ENCODE measurements around the gene DCDC1.
A peak's percentile ranks its signal among the peaks of the same experiment; 100 is the strongest.

DCDC1 gene, protein sequence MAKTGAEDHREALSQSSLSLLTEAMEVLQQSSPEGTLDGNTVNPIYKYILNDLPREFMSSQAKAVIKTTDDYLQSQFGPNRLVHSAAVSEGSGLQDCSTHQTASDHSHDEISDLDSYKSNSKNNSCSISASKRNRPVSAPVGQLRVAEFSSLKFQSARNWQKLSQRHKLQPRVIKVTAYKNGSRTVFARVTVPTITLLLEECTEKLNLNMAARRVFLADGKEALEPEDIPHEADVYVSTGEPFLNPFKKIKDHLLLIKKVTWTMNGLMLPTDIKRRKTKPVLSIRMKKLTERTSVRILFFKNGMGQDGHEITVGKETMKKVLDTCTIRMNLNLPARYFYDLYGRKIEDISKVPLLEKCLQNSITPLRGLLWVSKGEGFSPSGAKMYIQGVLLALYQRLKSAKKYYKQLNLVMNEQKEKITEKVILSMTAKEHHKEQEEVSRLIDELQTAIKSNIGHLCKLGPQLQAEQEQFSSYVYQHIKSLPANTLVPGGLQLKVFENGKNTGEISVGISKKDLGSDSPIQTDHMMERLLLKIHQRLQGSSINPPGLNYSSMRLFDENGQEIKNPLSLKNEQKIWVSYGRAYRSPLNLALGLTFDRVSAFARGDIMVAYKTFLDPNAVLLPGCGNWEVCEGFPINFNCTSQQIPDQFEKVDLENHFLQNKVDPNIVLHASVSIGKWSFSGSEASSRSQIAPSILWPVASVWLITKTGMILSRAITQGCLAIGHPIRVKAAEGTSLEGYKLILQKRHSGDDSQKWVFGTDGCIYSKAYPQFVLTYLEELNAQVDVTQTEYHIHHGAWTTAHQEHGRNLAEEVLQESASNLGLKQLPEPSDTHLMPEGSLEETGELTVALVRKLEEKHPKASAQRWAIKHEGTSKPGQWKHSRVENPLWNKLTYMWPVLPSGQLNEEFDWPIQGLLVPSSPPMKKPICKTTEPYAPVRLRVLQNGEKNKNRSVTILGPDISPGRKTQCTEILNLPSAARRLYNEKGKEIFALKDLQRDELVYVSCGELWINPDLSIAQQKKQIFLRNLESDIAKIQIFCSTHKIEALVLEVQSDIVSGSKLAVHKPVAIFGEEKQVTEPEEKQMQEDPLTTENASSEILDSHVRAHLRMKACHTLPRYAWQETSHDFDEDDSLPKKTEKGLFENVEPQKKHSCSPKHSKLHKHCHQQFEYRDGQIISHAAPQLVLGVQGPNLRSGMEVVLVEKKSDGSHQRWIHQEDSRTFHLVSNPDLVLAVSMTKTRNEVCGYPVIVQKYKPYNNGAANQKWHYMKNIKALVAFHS (N-terminal part only)

DNA sequence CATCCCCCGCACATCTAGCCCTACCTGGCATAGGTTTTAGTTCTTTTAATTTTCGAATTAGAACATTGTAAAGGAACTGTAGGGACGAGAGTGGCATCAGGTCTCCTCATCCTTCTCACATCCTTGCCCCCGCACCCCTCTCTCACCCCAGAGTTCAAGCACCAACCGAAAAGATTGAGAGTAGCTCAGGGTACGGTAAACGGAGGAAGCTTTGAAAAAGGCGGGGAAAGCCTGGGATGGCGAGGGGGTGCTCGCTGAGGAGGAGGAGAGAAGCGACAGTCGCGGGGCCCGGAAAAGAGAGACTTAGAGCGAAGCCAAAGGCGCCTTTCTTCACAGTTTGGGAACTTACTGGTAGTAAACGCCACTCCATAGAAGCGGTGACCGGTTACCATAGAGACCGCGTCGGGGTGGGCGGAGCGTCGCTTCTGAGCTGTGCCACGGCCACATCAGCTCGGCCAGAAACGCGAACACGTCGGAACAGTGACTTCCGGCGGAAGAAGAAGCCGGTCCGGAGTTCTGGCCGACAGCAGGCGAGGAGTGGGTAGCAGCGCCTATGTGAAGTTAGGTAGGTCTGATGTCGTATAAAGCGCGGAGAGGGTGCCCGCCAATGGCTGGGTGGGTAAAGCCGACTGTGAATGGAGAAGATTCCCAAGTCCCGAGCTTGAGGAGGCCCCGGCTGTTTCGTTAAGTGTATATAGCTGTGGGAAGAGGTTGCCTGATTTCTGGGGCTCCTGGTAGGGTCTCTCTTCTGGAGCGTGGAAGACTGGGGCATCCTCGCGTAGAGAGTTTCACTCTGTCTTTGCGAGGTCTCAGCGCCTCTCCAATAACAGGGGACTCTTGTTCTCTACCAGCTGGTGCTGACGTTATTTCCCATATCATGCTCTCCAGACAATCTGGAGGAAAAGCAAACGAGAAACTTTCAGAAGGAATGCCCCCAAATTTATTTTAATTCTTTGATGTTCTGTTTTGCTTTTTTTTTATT, at the start of gene DCDC1, which contains the start of gene DNAJC24:
Gene DCDC1 (minus strand): TSS at position 392 of the 982 bp plus-strand sequence. CDS start 41,459 bp downstream, outside the sequence.
Gene DNAJC24 (plus strand): TSS at position 513 of the 982 bp plus-strand sequence. CDS start 889 bp downstream, outside the sequence.
- DNase-seq (ENCODE audit: low read depth) = peak; percentile 86
- peak within 1 kb of the TSS; percentile 93 for H3K4me3 ChIP-seq (ENCODE audit: low read length)
- TF ChIP-seq, protein P1, sequence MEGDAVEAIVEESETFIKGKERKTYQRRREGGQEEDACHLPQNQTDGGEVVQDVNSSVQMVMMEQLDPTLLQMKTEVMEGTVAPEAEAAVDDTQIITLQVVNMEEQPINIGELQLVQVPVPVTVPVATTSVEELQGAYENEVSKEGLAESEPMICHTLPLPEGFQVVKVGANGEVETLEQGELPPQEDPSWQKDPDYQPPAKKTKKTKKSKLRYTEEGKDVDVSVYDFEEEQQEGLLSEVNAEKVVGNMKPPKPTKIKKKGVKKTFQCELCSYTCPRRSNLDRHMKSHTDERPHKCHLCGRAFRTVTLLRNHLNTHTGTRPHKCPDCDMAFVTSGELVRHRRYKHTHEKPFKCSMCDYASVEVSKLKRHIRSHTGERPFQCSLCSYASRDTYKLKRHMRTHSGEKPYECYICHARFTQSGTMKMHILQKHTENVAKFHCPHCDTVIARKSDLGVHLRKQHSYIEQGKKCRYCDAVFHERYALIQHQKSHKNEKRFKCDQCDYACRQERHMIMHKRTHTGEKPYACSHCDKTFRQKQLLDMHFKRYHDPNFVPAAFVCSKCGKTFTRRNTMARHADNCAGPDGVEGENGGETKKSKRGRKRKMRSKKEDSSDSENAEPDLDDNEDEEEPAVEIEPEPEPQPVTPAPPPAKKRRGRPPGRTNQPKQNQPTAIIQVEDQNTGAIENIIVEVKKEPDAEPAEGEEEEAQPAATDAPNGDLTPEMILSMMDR (conservative IDR thresholded peaks at IDR 0.05; ENCODE audit: low read length) = no peak

DNA sequence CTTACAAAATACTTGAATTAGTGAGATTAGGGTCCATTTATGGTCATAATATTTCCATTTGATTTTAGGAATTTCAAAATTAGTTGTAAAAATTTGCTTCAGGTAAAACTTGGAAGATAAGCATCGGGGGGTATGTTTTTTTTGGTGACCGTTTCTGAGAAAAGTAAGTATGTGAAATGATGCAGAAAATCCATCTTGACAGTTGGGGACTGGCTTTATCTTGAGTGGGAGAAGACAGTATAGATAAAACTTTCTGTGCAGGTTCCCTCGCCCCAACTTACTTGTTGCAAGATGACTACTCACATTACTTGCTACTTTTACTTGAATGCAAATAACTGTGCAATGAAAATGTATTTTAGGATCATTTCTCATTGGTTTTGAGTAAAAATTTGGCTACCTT, 49.6 kb upstream of the DCDC1 start:
- DNase-seq (ENCODE audit: low read depth) = no peak
- TF ChIP-seq, protein P1 (conservative IDR thresholded peaks at IDR 0.05; ENCODE audit: low read length) = no peak
- no peak overlapping the region for H3K4me3 ChIP-seq (ENCODE audit: low read length)

DNA sequence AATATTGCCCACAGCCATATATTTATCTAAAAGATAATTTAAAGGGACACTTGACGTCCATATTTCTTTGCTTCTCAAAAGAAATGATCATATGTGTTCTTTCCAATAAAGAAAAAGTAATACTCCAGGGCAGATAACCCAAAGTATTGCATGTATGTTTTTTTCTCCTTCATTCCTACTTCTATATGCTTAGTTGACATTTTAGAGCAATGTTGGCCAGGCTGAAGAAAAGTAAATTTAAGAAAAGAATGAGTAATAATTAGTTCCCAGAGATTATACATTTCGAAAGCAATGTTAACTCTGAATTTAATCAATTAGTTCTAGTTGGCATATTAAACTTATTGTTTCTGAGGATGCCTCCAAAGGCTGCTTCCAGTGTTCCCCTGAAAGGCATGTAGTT, 48.3 kb upstream of the DCDC1 start:
- TF ChIP-seq, protein P1 (conservative IDR thresholded peaks at IDR 0.05; ENCODE audit: low read length) = no peak
- no peak overlapping the region for H3K4me3 ChIP-seq (ENCODE audit: low read length)
- DNase-seq (ENCODE audit: low read depth) = no peak

DNA sequence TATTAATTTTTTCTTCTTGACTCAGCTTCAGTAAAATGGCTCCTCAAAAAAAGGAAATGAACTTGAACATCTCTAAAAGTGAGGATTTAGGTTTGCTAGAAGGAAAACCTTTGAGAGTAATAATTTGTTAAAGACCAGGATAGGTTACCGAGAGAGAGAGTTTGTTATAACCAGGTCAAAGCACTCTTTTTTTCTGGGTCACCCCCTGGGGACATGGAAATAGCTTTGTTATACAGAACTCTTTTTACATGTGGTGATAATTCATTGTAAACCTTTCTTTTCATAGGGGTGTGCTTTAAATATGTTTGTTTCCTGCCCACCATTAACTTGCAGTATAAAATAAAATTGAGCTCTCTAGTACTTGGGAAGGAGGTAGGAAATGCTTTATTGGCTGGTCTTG, 47.8 kb upstream of the DCDC1 start:
- TF ChIP-seq, protein P1 (conservative IDR thresholded peaks at IDR 0.05; ENCODE audit: low read length) = no peak
- H3K4me3 ChIP-seq (ENCODE audit: low read length) = no peak overlapping the region
- DNase-seq (ENCODE audit: low read depth) = no peak

DNA sequence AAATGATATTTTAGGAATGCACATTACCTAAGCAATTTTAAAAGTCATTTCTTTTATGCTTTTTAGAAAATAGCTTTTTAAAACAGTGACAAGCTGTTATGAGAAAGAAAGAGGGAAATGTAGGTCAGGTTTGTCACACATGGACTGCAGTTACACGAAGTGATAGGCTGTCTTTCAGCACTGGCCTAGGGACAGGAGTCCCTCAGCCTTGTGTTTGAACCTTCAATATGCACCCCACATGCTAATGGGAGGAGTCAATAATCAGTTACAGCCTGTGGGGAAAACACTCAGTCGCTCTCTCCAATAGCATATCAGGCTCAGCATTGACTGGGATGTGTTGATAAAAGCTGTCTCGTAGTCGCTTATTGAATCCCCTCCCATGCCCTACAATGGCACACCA, 45.9 kb upstream of the DCDC1 start:
- no peak overlapping the region for H3K4me3 ChIP-seq (ENCODE audit: low read length)
- DNase-seq (ENCODE audit: low read depth) = no peak
- TF ChIP-seq, protein P1 (conservative IDR thresholded peaks at IDR 0.05; ENCODE audit: low read length) = no peak

DNA sequence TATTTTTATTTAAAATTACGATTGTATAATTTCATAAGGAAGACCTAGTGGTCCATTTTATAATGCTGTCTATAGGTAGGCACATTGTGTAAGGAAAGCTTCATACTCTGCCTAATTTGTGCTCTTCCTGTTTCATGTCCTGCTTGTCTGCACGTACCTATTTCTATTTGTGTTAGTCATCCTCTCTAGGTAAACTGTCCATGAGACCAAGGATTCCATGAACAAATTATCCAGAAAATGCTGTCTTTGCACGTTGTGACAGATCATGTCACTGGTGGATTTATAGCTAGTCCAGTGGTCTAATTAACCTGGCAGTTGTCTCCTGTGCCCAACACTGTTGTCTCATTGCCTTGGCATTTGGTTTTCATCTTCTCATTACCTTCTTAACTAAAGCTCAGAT, 44.8 kb upstream of the DCDC1 start:
- no peak overlapping the region for H3K4me3 ChIP-seq (ENCODE audit: low read length)
- TF ChIP-seq, protein P1 (conservative IDR thresholded peaks at IDR 0.05; ENCODE audit: low read length) = no peak
- DNase-seq (ENCODE audit: low read depth) = no peak
